ENCODE measurements around the gene AKAP14. TPM values are rescaled to one million over a fixed set of nuclear protein-coding genes. Genes with fewer than 3 reads are reported as not detected.
A peak's percentile ranks its signal among the peaks of the same experiment; 100 is the strongest.

The AKAP14 gene
- not detected in 3 replicates for total RNA-seq

GRCh38 chrX:119895843-119896326 lies at the start of gene AKAP14:
AKAP14 (plus strand) TSS chrX:119895893; CDS start chrX:119903224, 7,331 bp downstream.
- Mint-ChIP-seq H3K4me3 (no peak within 1 kb of the TSS), H3K36me3 (no peaks in the 10 kb centered on the region), H3K27me3 (ENCODE audit: low read depth) (no peaks in the 10 kb centered on the region), H3K27ac (no peak within 1 kb of the TSS), H3K4me1 (peaks cover 16% of the 10 kb centered on the region), H3K9me3 (no peaks in the 10 kb centered on the region)
- DNase-seq (ENCODE audit: low spot score in 2 of 2, unreplicated experiment in 2 of 2), result no peak
- TF ChIP-seq CTCF (IDR thresholded peaks at IDR 0.05; ENCODE audit: unreplicated experiment), result no peak

GRCh38 chrX:119852382-119853353 lies 43.0 kb upstream of the AKAP14 start, which contains the start of gene UPF3B:
UPF3B (minus strand) TSS chrX:119852963; CDS start chrX:119852928, 35 bp downstream.
- H3K27me3 Mint-ChIP-seq (ENCODE audit: low read depth), result peaks cover 2% of the 10 kb centered on the region
- H3K4me3 Mint-ChIP-seq, result peak within 1 kb of the TSS; percentile 96
- peak within 1 kb of the TSS; percentile 99 for H3K27ac Mint-ChIP-seq
- peaks cover 16% of the 10 kb centered on the region for H3K36me3 Mint-ChIP-seq
- no peak for TF ChIP-seq CTCF (IDR thresholded peaks at IDR 0.05; ENCODE audit: unreplicated experiment)
- peak; percentile 88 to 93 for DNase-seq (ENCODE audit: low spot score in 2 of 2, unreplicated experiment in 2 of 2)
- peaks cover 12% of the 10 kb centered on the region for H3K4me1 Mint-ChIP-seq
- H3K9me3 Mint-ChIP-seq, result peaks cover 25% of the 10 kb centered on the region

- peaks cover 13% of the 10 kb centered on the region for H3K36me3 Mint-ChIP-seq
- no peak for TF ChIP-seq CTCF (IDR thresholded peaks at IDR 0.05; ENCODE audit: unreplicated experiment)
Observed at GRCh38 chrX:119853444-119853843, 42.2 kb upstream of the AKAP14 start.

GRCh38 chrX:119870626-119871131 lies 25.0 kb upstream of the AKAP14 start:
- H3K4me1 Mint-ChIP-seq, result peaks cover 11% of the 10 kb centered on the region
- H3K27ac Mint-ChIP-seq, result peak overlapping the region; percentile 98
- no peaks in the 10 kb centered on the region for H3K27me3 Mint-ChIP-seq (ENCODE audit: low read depth)
- DNase-seq (ENCODE audit: low spot score in 2 of 2, unreplicated experiment in 2 of 2), result peak in 1 of 2 experiments; percentile 42
- H3K9me3 Mint-ChIP-seq, result peaks cover 11% of the 10 kb centered on the region
- no peaks in the 10 kb centered on the region for H3K36me3 Mint-ChIP-seq
- peak overlapping the region; percentile 81 for H3K4me3 Mint-ChIP-seq
- no peak for TF ChIP-seq CTCF (IDR thresholded peaks at IDR 0.05; ENCODE audit: unreplicated experiment)

More at GRCh38 chrX:119853444-119853843, 42.2 kb upstream of the AKAP14 start:
- Mint-ChIP-seq H3K9me3 (peaks cover 22% of the 10 kb centered on the region), H3K27ac (peak overlapping the region; percentile 99), H3K4me3 (peak overlapping the region; percentile 96), H3K4me1 (peaks cover 12% of the 10 kb centered on the region), H3K27me3 (ENCODE audit: low read depth) (peaks cover 5% of the 10 kb centered on the region)
- no peak for DNase-seq (ENCODE audit: low spot score in 2 of 2, unreplicated experiment in 2 of 2)

- Mint-ChIP-seq H3K9me3 (peaks cover 11% of the 10 kb centered on the region), H3K4me1 (peaks cover 11% of the 10 kb centered on the region), H3K36me3 (no peaks in the 10 kb centered on the region), H3K27me3 (ENCODE audit: low read depth) (no peaks in the 10 kb centered on the region), H3K4me3 (peak overlapping the region; percentile 81), H3K27ac (peak overlapping the region; percentile 98)
- no peak for TF ChIP-seq CTCF (IDR thresholded peaks at IDR 0.05; ENCODE audit: unreplicated experiment)
- no peak for DNase-seq (ENCODE audit: low spot score in 2 of 2, unreplicated experiment in 2 of 2)
Observed at GRCh38 chrX:119871245-119871598, 24.5 kb upstream of the AKAP14 start.

All from mesothelial cell of epicardium (in vitro differentiated cells).